Stimulated activated CD4-positive, alpha-beta T cell treated with anti-CD3 and anti-CD28 coated beads, Interleukin-4, amount 100 ng/mL, for 4 hours (primary cell): Measurements from ENCODE around the gene ABCC10.
"Not testable (repeated sequence)": the region's sequence is repeated elsewhere in the genome, so short reads cannot be mapped to it uniquely, and the experiment has no call there.

Experiments used
- DNase-seq, 2 experiments: peaks; one replicate each; pipeline ENCODE4 v3.0.0-alpha.2; 2020

ABCC10 gene

DNA sequence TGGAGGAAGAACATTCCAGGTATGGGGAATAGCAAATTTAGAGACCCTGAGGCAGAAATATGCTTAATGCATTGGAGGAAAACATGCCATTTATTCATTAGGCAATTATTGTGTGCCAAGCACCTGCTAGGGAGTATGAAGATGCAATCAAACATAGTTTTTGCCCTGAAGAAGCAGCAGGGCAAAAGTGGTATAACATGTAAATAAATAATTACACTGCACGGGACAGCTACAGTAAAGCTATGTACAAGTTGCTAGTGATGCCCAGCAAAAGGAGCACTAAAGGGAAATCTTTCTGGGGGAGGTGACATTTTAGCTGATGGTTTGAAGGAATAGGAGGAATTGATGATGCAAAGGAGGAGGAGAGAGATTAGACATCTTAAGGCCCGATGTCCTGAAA is 49.4 kb downstream of the ABCC10 start:
- DNase-seq = no peak

- peak; percentile 95 to 99 for DNase-seq
Observed at GRCh38 chr6:43477235-43478007, 50.1 kb downstream of the ABCC10 start, which contains the start of gene TJAP1. Gene TJAP1, plus strand, starts transcription at chr6:43477570. Its CDS starts 21,432 bp downstream, at chr6:43499002.

- no peak for DNase-seq
Observed at GRCh38 chr6:43478008-43478372, 50.6 kb downstream of the ABCC10 start.

DNA sequence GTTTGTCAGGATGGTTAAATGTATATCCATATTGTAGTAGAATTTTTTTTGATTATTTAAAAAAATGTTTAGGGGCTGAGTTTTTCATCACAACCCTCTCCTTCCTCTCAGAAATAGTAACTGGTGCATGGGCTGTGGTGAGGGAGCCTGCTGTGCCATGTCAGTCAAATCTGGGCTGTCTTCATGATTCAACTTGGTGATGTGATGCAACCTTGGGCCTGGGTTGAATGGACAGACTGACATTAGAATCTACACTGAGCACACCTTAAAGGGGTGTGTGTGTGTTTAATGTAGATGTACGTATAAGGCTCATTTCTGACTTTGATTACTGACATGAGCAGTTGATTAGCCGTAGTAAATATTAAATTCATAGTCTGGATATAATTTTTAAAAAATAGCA is 53.7 kb downstream of the ABCC10 start:
- DNase-seq = no peak

- no peak for DNase-seq
Observed at GRCh38 chr6:43481591-43482236, 54.4 kb downstream of the ABCC10 start.

DNA sequence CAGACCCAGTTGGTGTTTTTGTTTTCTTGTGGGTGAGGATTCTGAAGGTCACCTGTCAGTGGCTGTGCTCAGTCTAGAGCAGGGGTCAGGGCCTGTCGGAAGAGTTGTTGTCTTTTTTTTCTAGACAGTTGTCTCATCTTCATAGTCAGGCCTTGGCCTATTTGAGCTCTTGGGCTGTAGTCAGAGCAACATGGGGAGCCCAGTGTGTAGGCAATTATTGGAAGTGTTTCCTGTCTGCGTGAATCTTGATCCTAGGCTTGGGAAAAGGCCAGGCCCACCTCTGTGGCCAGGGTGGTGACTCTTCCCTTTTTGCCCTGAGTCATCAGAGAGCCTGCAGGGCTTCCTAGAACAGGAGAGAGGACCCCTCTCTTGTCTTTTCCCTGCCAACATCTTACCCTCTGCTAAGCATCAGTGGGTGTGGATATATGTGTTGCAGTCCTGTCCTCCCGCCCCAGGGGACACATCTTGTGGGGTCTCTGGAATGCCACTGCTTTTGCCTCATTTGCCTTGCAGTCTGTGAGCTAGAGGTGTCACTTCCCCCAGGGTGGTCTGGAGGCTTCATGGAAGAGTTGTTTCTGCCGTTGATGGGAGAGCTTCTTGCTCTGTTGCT is 61.4 kb downstream of the ABCC10 start:
- DNase-seq = no peak

GRCh38 chr6:43489277-43490072 is 62.1 kb downstream of the ABCC10 start:
- no peak for DNase-seq

GRCh38 chr6:43490523-43490939 is 63.2 kb downstream of the ABCC10 start:
- DNase-seq = no peak

- no peak for DNase-seq
Observed at GRCh38 chr6:43491750-43492661, 64.7 kb downstream of the ABCC10 start.

GRCh38 chr6:43492673-43493072 is 65.3 kb downstream of the ABCC10 start:
- no peak for DNase-seq

DNA sequence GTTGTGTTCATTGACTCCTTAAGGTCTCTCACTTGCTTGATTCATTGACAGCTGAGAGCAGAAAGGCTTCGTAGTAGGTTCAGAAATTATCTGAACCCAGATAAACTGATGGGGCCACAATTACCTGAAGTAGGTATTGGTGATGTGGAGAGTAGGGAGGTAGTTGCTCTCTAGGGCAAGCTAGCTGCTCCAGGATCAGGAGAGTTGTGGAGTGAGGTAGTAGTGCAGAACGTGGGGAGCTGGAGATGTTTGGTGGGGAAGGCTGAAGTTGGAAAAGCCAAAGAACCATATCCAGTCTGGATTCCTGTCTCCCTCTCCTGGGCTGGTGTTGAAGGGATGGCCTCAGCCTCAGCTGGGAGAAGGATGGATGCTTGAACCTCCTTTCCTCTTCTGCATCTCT is 65.9 kb downstream of the ABCC10 start:
- no peak for DNase-seq

DNA sequence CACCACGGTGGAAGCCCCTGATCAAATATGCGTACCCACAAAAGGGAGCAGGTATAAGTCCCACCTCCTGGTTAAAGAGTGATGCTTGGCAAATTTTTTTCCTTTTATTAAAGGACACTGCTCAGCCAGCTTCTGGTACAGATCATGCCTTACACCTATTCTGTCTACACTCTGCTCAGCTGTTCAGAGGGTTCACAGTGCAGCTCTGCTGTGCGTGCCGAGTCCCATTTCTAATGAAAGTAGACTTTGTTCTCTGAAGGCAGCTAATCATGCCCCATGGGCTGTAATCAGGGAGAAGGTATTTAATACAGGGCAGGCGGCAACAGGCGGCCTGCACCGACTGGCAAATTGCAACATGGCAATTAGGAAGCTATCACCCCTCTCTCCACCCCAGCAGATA is 66.5 kb downstream of the ABCC10 start:
- DNase-seq = no peak

DNA sequence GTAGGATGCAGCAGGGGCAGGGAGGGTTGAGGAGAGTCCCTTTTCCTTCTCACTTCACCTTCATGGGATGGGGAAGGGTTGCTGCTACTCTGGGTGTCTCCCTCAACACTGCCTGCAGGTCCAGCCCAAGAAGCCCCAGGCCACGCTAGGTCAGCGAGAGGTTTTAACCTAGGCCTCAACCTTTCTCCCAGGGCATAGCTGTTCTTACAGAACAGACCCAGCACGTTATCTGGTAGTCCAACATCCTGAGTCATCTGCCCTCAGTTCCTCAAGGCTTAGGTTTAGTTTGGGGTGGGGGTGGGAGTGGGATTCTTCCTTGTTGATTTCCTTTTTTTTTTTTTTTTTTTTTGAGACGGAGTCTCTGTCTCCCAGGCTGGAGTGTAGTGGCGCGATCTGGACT is 67.0 kb downstream of the ABCC10 start:
- no peak for DNase-seq

DNA sequence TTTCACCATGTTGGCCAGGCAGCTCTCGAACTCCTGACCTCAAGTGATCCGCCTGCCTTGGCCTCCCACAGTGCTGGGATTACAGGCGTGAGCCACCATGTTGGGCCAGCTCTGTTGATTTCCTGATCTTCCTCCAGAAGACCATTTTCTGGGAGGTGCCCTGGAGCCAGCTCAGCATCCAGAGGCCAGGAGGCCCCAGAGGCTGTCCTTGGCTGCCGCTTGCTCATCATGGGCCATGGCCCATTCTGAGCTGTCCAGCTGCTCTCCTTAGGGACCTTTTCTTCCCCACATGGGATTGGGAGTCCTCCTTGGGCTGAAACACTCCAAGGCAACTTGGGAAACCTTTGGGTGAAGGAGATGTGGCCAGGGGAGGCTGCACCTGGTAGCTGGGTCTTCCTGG is 67.4 kb downstream of the ABCC10 start:
- no peak for DNase-seq

DNA sequence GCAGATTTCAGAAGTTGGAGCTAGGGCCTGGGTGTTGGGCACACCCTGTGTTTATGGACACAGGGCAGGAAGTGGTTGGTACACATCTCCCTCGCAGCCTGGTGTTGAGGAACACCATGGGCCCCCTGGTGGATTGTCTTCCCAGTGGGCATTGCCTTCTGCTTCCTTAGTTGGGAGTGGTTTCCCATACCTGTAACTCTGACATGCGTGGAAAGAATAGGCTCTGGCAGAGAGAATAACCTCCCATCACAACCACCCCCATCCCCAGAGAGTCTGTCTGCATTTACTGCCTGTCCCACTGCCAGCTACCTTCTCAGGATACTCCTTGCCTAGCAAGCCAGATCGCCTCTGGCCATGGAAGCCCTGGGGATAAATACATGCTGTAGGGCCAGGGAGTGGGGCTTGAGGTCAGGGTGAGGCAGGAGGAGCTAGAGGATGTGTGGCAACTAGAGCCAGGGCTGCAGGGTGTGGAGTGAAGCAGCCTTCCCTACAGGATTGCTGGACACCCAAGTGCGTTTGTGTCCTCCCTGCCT is 68.1 kb downstream of the ABCC10 start:
- no peak for DNase-seq

- no peak for DNase-seq
Observed at GRCh38 chr6:43496370-43497128, 69.2 kb downstream of the ABCC10 start.

- DNase-seq = no peak
Observed at GRCh38 chr6:43497129-43497396, 69.7 kb downstream of the ABCC10 start.

DNA sequence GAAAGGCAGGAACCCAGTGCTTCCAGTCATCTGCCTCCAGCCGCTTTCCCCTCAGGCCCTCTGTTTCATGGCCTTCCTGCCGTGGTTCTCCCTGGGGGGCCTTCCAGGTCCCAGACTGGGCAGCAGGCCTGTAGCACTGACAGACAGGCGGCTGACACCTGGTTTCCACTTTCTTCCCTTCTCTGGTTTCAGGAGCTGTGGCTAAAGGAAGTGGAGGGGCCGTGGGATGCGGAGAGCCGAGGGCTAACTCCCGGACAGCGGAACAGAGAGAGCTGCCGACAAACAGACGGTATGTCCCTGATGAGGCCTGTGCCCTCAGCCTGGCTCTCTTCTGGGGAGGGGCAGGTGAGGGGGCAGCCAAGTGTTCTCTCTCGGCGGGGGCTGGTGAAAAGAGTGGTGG is 70.3 kb downstream of the ABCC10 start:
- DNase-seq = no peak

GRCh38 chr6:43498291-43498690 is 71.0 kb downstream of the ABCC10 start:
- DNase-seq = not testable (repeated sequence)

DNA sequence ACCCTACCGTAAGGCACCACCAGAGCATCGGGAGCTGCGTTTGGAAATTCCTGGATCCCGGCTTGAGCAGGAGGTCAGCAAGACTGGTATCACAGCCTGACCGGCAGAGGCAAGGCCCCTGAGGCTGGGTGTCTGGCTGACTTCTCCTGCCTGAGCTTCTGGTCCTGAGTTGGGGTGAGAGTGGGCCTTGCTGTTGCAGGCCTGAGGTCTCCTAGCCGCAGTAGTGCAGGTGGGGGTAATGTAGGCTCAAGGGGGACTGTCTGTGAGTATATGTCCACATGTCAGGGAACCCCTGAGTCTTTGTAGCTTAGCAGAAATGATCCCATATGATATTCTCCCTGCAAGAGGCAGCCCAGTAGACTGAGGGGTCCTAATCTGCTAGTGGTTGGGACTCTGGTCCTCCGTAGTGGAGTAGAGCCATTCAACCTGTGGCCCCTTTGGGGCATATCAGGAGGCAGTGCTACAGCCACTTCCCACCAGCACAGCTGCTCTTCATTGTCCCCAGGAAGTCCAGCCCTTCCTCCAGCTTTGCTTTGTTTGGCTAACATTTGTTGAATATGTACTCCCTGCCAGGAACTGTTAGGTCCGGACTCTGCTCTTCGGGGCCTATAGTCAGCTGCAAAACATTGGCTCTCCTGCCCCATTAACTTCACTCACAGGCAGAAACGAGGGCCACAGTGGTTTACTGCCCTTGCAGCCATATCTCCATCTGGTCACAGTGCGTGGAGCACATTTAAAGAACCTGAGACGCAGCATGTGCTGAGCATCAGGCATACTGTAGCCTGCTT is 71.9 kb downstream of the ABCC10 start:
- no peak for DNase-seq
